H7 (cell line): Measurements from ENCODE around the gene C6orf62. TPM values are rescaled to one million over a fixed set of nuclear protein-coding genes. Genes with fewer than 3 reads are reported as not detected.
"Not testable (repeated sequence)": the region's sequence is repeated elsewhere in the genome, so short reads cannot be mapped to it uniquely, and the experiment has no call there.

Experiments
- DNase-seq: peaks from one replicate; pipeline ENCODE4 v3.0.0; 2012
- H3K27me3 ChIP-seq: 2 replicates; pipeline ENCODE4 v1.6.0; 2011; ENCODE audit warnings: mild to moderate bottlenecking, low read length; ENCODE audit not compliant: control insufficient read depth, insufficient read depth
- H3K36me3 ChIP-seq: replicated peaks from 2 replicates; pipeline ENCODE4 v1.5.1; 2011; ENCODE audit warnings: low read length; ENCODE audit not compliant: control insufficient read depth, insufficient read depth
- H3K4me3 ChIP-seq: 2 replicates; pipeline ENCODE4 v1.5.1; 2011; ENCODE audit warnings: low read depth, mild to moderate bottlenecking, control low read depth, low read length, moderate library complexity; ENCODE audit not compliant: insufficient read depth
- total RNA-seq: library from RNA; depleted of rRNA; stranded (reverse); fragments of >200 nt; shearing (Covaris generic); gene quantifications from 2 replicates; pipeline ENCODE4 v1.2.3, GENCODE V29; 2014

C6orf62 gene
- total RNA-seq, 1 experiment from 2014 or later, result 83.3 TPM

GRCh38 chr6:24753545-24753944, 34.6 kb upstream of the C6orf62 start:
- no peak for DNase-seq
- no peaks in the 10 kb centered on the region for H3K27me3 ChIP-seq
- no peak overlapping the region for H3K4me3 ChIP-seq
- H3K36me3 ChIP-seq, result no peaks in the 10 kb centered on the region

- H3K36me3 ChIP-seq, result no peaks in the 10 kb centered on the region
- H3K4me3 ChIP-seq, result no peak overlapping the region
- no peaks in the 10 kb centered on the region for H3K27me3 ChIP-seq
- DNase-seq, result no peak
Observed at GRCh38 chr6:24752917-24753492, 34.1 kb upstream of the C6orf62 start.

- Histone ChIP-seq H3K36me3 (no peaks in the 10 kb centered on the region), H3K4me3 (no peak overlapping the region), H3K27me3 (no peaks in the 10 kb centered on the region)
- DNase-seq, result no peak
Observed at GRCh38 chr6:24752503-24752902, 33.5 kb upstream of the C6orf62 start.

- H3K27me3 ChIP-seq, DNase-seq, H3K4me3 ChIP-seq, H3K36me3 ChIP-seq: not testable (repeated sequence)
Observed at GRCh38 chr6:24750878-24751277, 31.9 kb upstream of the C6orf62 start.

- Histone ChIP-seq H3K27me3 (no peaks in the 10 kb centered on the region), H3K4me3 (no peak overlapping the region), H3K36me3 (no peaks in the 10 kb centered on the region)
- no peak for DNase-seq
Observed at GRCh38 chr6:24749297-24749696, 30.3 kb upstream of the C6orf62 start.

- DNase-seq, result no peak
- H3K4me3 ChIP-seq, result no peak overlapping the region
- H3K27me3 ChIP-seq, result no peaks in the 10 kb centered on the region
Observed at GRCh38 chr6:24744911-24745310, 26.0 kb upstream of the C6orf62 start.

GRCh38 chr6:24743944-24744335, 25.0 kb upstream of the C6orf62 start:
- Histone ChIP-seq H3K27me3 (no peaks in the 10 kb centered on the region), H3K36me3 (no peaks in the 10 kb centered on the region), H3K4me3 (no peak overlapping the region)
- no peak for DNase-seq

More at GRCh38 chr6:24744911-24745310, 26.0 kb upstream of the C6orf62 start:
- no peaks in the 10 kb centered on the region for H3K36me3 ChIP-seq

GRCh38 chr6:24743265-24743943, 24.4 kb upstream of the C6orf62 start:
- Histone ChIP-seq H3K27me3 (no peaks in the 10 kb centered on the region), H3K36me3 (no peaks in the 10 kb centered on the region), H3K4me3 (no peak overlapping the region)
- DNase-seq, result no peak

GRCh38 chr6:24742216-24742738, 23.3 kb upstream of the C6orf62 start:
- Histone ChIP-seq H3K27me3 (no peaks in the 10 kb centered on the region), H3K36me3 (no peaks in the 10 kb centered on the region), H3K4me3 (no peak overlapping the region)
- DNase-seq, result no peak

- no peaks in the 10 kb centered on the region for H3K36me3 ChIP-seq
Observed at GRCh38 chr6:24740861-24741260, 21.9 kb upstream of the C6orf62 start.

GRCh38 chr6:24738741-24739140, 19.8 kb upstream of the C6orf62 start:
- no peak for DNase-seq
- H3K27me3 ChIP-seq, result no peaks in the 10 kb centered on the region
- H3K4me3 ChIP-seq, result no peak overlapping the region
- no peaks in the 10 kb centered on the region for H3K36me3 ChIP-seq

More at GRCh38 chr6:24740861-24741260, 21.9 kb upstream of the C6orf62 start:
- DNase-seq, result no peak
- no peaks in the 10 kb centered on the region for H3K27me3 ChIP-seq
- no peak overlapping the region for H3K4me3 ChIP-seq

- not testable (repeated sequence) for DNase-seq, H3K4me3 ChIP-seq, H3K27me3 ChIP-seq, H3K36me3 ChIP-seq
Observed at GRCh38 chr6:24734710-24735109, 15.8 kb upstream of the C6orf62 start.

GRCh38 chr6:24734166-24734565, 15.2 kb upstream of the C6orf62 start:
- no peaks in the 10 kb centered on the region for H3K27me3 ChIP-seq
- no peak overlapping the region for H3K4me3 ChIP-seq
- DNase-seq, result no peak
- no peaks in the 10 kb centered on the region for H3K36me3 ChIP-seq

GRCh38 chr6:24731456-24732134, 12.6 kb upstream of the C6orf62 start:
- not testable (repeated sequence) for DNase-seq, H3K4me3 ChIP-seq, H3K36me3 ChIP-seq

GRCh38 chr6:24730653-24731052, 11.7 kb upstream of the C6orf62 start:
- H3K36me3 ChIP-seq, H3K27me3 ChIP-seq, H3K4me3 ChIP-seq, DNase-seq: not testable (repeated sequence)

More at GRCh38 chr6:24731456-24732134, 12.6 kb upstream of the C6orf62 start:
- H3K27me3 ChIP-seq, result not testable (repeated sequence)
